ENCODE results near the gene DERA. TPM values are rescaled to one million over a fixed set of nuclear protein-coding genes. Genes with fewer than 3 reads are reported as not detected.

DERA gene
- total and polyA plus RNA-seq, 9 of the 15 experiments (the other 6 are each of a cell fraction or from before 2014, with no cell fraction given), result 5.5 to 15.5 (median 7.8) TPM

DNA sequence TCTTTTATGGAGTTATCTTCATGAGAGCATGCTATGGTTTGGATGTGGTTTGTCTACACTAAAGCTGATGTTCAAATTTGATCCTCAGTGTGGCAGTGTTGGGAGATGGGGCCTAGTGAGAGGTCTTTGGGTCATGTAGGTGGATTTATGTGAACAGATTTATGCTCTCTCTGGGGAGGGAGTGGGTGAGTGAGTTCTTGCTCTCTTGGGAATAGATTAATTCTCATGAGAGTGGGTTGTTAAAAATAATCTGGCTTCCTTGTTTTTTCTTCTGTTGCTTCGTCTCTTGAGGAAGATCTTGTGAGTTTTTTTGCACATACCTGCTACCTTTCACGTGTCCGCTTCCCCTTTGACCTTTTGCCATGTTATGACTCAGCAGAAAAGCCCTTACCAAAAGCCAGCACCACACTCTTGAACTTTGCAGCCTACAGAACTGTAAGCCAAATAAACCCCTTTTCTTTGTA is 20.5 kb downstream of the DERA start (continued):
- TF ChIP-seq, protein P1, sequence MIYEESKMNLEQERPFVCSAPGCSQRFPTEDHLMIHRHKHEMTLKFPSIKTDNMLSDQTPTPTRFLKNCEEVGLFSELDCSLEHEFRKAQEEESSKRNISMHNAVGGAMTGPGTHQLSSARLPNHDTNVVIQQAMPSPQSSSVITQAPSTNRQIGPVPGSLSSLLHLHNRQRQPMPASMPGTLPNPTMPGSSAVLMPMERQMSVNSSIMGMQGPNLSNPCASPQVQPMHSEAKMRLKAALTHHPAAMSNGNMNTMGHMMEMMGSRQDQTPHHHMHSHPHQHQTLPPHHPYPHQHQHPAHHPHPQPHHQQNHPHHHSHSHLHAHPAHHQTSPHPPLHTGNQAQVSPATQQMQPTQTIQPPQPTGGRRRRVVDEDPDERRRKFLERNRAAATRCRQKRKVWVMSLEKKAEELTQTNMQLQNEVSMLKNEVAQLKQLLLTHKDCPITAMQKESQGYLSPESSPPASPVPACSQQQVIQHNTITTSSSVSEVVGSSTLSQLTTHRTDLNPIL (CRISPR knock-in tag; IDR thresholded peaks at IDR 0.05), result no peak
- TF ChIP-seq CREB1 (IDR thresholded peaks at IDR 0.05) (no peak), CREB1 (CRISPR knock-in tag; IDR thresholded peaks at IDR 0.05) (no peak), KAT8 (IDR thresholded peaks at IDR 0.05; ENCODE audit: low read depth) (no peak)

DNA sequence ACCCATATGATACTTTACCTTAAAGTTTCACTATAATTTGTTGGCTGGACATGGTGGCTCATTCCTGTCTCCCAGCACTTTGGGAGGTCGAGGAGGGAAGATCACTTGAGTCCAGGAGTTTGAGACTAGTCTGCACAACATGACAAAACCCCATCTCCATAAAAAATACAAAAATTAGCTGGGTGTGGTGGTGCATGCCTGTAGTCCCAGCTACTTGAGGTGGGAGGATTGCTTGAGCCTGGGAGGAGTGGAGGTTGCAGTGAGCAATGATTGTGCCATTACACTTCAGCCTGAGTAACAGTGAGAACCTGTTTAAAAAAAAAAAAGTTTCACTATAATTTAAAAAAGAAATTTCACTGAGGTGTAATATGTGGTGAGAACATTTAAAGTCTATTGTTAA is 21.2 kb downstream of the DERA start:
- no peak overlapping the region for H3K4me3 ChIP-seq
- H3K9me3 ChIP-seq (replicated peaks; ENCODE audit: control insufficient read depth, insufficient read depth, low read depth, low read length), result no peaks in the 10 kb centered on the region
- no peaks in the 10 kb centered on the region for H3K4me1 ChIP-seq (replicated peaks in 1 of 2; ENCODE audit: control insufficient read depth in 2 of 2, insufficient read depth in 2 of 2, low read length in 2 of 2)
- H3K9me1 ChIP-seq (ENCODE audit: control insufficient read depth, insufficient read depth, low read length), result no peaks in the 10 kb centered on the region
- ATAC-seq (no peak), DNase-seq (ENCODE audit: extremely low read depth in 1 of 4, low spot score in 3 of 4) (no peak), FAIRE-seq (no peak)
- H3K36me3 ChIP-seq (ENCODE audit: control insufficient read depth, insufficient read depth, low read length), result no peaks in the 10 kb centered on the region
- no peak overlapping the region for H3K9ac ChIP-seq (ENCODE audit: insufficient read depth in 1 of 2, low read depth in 2 of 2, low read length in 2 of 2)
- CTCF ChIA-PET (ENCODE audit: low intra/inter-chr PET ratio), result no interaction called here
- no peak overlapping the region for H3K4me2 ChIP-seq (ENCODE audit: insufficient read depth, low read length)
- no TSS peak for BruUV-seq (replicated peaks)
- no peaks in the 10 kb centered on the region for H3K79me2 ChIP-seq (ENCODE audit: control insufficient read depth, insufficient read depth, low read length)
- POLR2A ChIA-PET, result no interaction called here
- 0% methylated on average over 1 of the region's 1 CpG for WGBS (ENCODE audit: insufficient coverage, low coverage, missing lambda C conversion rate)
- in situ Hi-C loops (cut with MboI), result no loop called here
- H3K27me3 ChIP-seq (ENCODE audit: control insufficient read depth in 2 of 2, insufficient read depth in 2 of 2, low read length in 2 of 2), result no peaks in the 10 kb centered on the region
- intact Hi-C loops (cut with micrococcal nuclease), result no loop called here
- H2AFZ ChIP-seq (ENCODE audit: low read depth, low read length), result no peak overlapping the region
- H4K20me1 ChIP-seq (replicated peaks; ENCODE audit: control insufficient read depth, insufficient read depth, low read length), result no peaks in the 10 kb centered on the region
- H3K27ac ChIP-seq (ENCODE audit: extremely low read depth, low read depth, low read length), result no peak overlapping the region
- TF ChIP-seq, protein P2, sequence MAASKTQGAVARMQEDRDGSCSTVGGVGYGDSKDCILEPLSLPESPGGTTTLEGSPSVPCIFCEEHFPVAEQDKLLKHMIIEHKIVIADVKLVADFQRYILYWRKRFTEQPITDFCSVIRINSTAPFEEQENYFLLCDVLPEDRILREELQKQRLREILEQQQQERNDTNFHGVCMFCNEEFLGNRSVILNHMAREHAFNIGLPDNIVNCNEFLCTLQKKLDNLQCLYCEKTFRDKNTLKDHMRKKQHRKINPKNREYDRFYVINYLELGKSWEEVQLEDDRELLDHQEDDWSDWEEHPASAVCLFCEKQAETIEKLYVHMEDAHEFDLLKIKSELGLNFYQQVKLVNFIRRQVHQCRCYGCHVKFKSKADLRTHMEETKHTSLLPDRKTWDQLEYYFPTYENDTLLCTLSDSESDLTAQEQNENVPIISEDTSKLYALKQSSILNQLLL (CRISPR knock-in tag; IDR thresholded peaks at IDR 0.05; ENCODE audit: borderline replicate concordance), result no peak
- TF ChIP-seq KLF6 (CRISPR knock-in tag; IDR thresholded peaks at IDR 0.05; ENCODE audit: borderline replicate concordance), result no peak
- TF ChIP-seq KAT7 (CRISPR knock-in tag; IDR thresholded peaks at IDR 0.05; ENCODE audit: borderline replicate concordance), result no peak
- no peak for TF ChIP-seq ARHGAP35 (IDR thresholded peaks at IDR 0.05; ENCODE audit: partially characterized antibody)
- TF ChIP-seq EWSR1 (IDR thresholded peaks at IDR 0.05; ENCODE audit: borderline replicate concordance, low read depth, partially characterized antibody), result no peak
- no peak for TF ChIP-seq U2AF2 (optimal IDR thresholded peaks at IDR 0.05; ENCODE audit: low read depth, low read length)
- TF ChIP-seq ZNF76 (CRISPR knock-in tag; IDR thresholded peaks at IDR 0.05; ENCODE audit: borderline replicate concordance), result no peak
- TF ChIP-seq, protein P3, sequence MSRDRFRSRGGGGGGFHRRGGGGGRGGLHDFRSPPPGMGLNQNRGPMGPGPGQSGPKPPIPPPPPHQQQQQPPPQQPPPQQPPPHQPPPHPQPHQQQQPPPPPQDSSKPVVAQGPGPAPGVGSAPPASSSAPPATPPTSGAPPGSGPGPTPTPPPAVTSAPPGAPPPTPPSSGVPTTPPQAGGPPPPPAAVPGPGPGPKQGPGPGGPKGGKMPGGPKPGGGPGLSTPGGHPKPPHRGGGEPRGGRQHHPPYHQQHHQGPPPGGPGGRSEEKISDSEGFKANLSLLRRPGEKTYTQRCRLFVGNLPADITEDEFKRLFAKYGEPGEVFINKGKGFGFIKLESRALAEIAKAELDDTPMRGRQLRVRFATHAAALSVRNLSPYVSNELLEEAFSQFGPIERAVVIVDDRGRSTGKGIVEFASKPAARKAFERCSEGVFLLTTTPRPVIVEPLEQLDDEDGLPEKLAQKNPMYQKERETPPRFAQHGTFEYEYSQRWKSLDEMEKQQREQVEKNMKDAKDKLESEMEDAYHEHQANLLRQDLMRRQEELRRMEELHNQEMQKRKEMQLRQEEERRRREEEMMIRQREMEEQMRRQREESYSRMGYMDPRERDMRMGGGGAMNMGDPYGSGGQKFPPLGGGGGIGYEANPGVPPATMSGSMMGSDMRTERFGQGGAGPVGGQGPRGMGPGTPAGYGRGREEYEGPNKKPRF (IDR thresholded peaks at IDR 0.05; ENCODE audit: low read depth, low read length), result no peak
- TF ChIP-seq, protein P4, sequence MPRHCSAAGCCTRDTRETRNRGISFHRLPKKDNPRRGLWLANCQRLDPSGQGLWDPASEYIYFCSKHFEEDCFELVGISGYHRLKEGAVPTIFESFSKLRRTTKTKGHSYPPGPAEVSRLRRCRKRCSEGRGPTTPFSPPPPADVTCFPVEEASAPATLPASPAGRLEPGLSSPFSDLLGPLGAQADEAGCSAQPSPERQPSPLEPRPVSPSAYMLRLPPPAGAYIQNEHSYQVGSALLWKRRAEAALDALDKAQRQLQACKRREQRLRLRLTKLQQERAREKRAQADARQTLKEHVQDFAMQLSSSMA (CRISPR knock-in tag; IDR thresholded peaks at IDR 0.05), result no peak
- TF ChIP-seq RFX7 (CRISPR knock-in tag; IDR thresholded peaks at IDR 0.05), result no peak
- no peak for TF ChIP-seq MTF1 (CRISPR knock-in tag; IDR thresholded peaks at IDR 0.05; ENCODE audit: borderline replicate concordance)
- no peak for TF ChIP-seq HMG20B (CRISPR knock-in tag; IDR thresholded peaks at IDR 0.05)

Data from K562 (cell line).